Measurements from ENCODE around the gene USP28.

- TF ChIP-seq, protein P1, sequence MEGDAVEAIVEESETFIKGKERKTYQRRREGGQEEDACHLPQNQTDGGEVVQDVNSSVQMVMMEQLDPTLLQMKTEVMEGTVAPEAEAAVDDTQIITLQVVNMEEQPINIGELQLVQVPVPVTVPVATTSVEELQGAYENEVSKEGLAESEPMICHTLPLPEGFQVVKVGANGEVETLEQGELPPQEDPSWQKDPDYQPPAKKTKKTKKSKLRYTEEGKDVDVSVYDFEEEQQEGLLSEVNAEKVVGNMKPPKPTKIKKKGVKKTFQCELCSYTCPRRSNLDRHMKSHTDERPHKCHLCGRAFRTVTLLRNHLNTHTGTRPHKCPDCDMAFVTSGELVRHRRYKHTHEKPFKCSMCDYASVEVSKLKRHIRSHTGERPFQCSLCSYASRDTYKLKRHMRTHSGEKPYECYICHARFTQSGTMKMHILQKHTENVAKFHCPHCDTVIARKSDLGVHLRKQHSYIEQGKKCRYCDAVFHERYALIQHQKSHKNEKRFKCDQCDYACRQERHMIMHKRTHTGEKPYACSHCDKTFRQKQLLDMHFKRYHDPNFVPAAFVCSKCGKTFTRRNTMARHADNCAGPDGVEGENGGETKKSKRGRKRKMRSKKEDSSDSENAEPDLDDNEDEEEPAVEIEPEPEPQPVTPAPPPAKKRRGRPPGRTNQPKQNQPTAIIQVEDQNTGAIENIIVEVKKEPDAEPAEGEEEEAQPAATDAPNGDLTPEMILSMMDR (conservative IDR thresholded peaks at IDR 0.05 in 1 of 2, IDR thresholded peaks at IDR 0.05 in 1 of 2; ENCODE audit: low read depth in 1 of 2, low read length in 2 of 2) = no peak
- no peak for TF ChIP-seq EZH2 (IDR thresholded peaks at IDR 0.05; ENCODE audit: low read length, missing control alignments)
Observed at GRCh38 chr11:113817162-113817561, 58.2 kb downstream of the USP28 start.
